ENCODE results near the gene ACHE. TPM values are rescaled to one million over a fixed set of nuclear protein-coding genes. Genes with fewer than 3 reads are reported as not detected.
A peak's percentile ranks its signal among the peaks of the same experiment; 100 is the strongest.

Gene ACHE
- total and polyA plus RNA-seq, 2 of the 13 experiments (the other 11 are each of a cell fraction or from before 2014, with no cell fraction given): 0.18 to 0.40 TPM

- TF ChIP-seq ZNF33A (CRISPR knock-in tag; IDR thresholded peaks at IDR 0.05; ENCODE audit: borderline replicate concordance) (no peak), HNRNPLL (IDR thresholded peaks at IDR 0.05; ENCODE audit: low read depth, low read length, poor library complexity, severe bottlenecking) (peak; percentile 88), ZNF101 (CRISPR knock-in tag; IDR thresholded peaks at IDR 0.05; ENCODE audit: borderline replicate concordance, low read depth) (0 out of 2 replicates have a peak, but pooled peaks have one; percentile 58), ZNF331 (CRISPR knock-in tag; IDR thresholded peaks at IDR 0.05) (peak; percentile 57; the same call in 1 of the 2 replicates), ZNF205 (CRISPR knock-in tag; IDR thresholded peaks at IDR 0.05) (no peak; the same call in 1 of the 2 replicates), U2AF1 (optimal IDR thresholded peaks at IDR 0.05; ENCODE audit: low read depth, low read length) (no peak), ZNF225 (CRISPR knock-in tag; IDR thresholded peaks at IDR 0.05) (no peak), NCOA1 (CRISPR knock-in tag; IDR thresholded peaks at IDR 0.05) (peak; percentile 88), HOXA9 (CRISPR knock-in tag; IDR thresholded peaks at IDR 0.05; ENCODE audit: borderline replicate concordance) (no peak), SRF (IDR thresholded peaks at IDR 0.05; ENCODE audit: low read depth, low read length) (peak; percentile 25; the same call in 1 of the 2 replicates), HES4 (CRISPR knock-in tag; IDR thresholded peaks at IDR 0.05; ENCODE audit: borderline replicate concordance) (0 out of 2 replicates have a peak, but pooled peaks have one; percentile 4), ARID2 (CRISPR knock-in tag; IDR thresholded peaks at IDR 0.05; ENCODE audit: borderline replicate concordance) (0 out of 2 replicates have a peak, but pooled peaks have one; percentile 70), ATF5 (CRISPR knock-in tag; IDR thresholded peaks at IDR 0.05; ENCODE audit: low read depth) (no peak), KAT7 (CRISPR knock-in tag; IDR thresholded peaks at IDR 0.05; ENCODE audit: borderline replicate concordance) (peak; percentile 69), PITX1 (CRISPR knock-in tag; IDR thresholded peaks at IDR 0.05) (peak; percentile 55)
- TF ChIP-seq, protein P1, sequence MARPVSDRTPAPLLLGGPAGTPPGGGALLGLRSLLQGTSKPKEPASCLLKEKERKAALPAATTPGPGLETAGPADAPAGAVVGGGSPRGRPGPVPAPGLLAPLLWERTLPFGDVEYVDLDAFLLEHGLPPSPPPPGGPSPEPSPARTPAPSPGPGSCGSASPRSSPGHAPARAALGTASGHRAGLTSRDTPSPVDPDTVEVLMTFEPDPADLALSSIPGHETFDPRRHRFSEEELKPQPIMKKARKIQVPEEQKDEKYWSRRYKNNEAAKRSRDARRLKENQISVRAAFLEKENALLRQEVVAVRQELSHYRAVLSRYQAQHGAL (CRISPR knock-in tag; IDR thresholded peaks at IDR 0.05; ENCODE audit: not compliant biosample characterization): no peak
- TF ChIP-seq, protein P2, sequence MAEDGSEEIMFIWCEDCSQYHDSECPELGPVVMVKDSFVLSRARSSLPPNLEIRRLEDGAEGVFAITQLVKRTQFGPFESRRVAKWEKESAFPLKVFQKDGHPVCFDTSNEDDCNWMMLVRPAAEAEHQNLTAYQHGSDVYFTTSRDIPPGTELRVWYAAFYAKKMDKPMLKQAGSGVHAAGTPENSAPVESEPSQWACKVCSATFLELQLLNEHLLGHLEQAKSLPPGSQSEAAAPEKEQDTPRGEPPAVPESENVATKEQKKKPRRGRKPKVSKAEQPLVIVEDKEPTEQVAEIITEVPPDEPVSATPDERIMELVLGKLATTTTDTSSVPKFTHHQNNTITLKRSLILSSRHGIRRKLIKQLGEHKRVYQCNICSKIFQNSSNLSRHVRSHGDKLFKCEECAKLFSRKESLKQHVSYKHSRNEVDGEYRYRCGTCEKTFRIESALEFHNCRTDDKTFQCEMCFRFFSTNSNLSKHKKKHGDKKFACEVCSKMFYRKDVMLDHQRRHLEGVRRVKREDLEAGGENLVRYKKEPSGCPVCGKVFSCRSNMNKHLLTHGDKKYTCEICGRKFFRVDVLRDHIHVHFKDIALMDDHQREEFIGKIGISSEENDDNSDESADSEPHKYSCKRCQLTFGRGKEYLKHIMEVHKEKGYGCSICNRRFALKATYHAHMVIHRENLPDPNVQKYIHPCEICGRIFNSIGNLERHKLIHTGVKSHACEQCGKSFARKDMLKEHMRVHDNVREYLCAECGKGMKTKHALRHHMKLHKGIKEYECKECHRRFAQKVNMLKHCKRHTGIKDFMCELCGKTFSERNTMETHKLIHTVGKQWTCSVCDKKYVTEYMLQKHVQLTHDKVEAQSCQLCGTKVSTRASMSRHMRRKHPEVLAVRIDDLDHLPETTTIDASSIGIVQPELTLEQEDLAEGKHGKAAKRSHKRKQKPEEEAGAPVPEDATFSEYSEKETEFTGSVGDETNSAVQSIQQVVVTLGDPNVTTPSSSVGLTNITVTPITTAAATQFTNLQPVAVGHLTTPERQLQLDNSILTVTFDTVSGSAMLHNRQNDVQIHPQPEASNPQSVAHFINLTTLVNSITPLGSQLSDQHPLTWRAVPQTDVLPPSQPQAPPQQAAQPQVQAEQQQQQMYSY (CRISPR knock-in tag; IDR thresholded peaks at IDR 0.05): no peak
- TF ChIP-seq, protein P3, sequence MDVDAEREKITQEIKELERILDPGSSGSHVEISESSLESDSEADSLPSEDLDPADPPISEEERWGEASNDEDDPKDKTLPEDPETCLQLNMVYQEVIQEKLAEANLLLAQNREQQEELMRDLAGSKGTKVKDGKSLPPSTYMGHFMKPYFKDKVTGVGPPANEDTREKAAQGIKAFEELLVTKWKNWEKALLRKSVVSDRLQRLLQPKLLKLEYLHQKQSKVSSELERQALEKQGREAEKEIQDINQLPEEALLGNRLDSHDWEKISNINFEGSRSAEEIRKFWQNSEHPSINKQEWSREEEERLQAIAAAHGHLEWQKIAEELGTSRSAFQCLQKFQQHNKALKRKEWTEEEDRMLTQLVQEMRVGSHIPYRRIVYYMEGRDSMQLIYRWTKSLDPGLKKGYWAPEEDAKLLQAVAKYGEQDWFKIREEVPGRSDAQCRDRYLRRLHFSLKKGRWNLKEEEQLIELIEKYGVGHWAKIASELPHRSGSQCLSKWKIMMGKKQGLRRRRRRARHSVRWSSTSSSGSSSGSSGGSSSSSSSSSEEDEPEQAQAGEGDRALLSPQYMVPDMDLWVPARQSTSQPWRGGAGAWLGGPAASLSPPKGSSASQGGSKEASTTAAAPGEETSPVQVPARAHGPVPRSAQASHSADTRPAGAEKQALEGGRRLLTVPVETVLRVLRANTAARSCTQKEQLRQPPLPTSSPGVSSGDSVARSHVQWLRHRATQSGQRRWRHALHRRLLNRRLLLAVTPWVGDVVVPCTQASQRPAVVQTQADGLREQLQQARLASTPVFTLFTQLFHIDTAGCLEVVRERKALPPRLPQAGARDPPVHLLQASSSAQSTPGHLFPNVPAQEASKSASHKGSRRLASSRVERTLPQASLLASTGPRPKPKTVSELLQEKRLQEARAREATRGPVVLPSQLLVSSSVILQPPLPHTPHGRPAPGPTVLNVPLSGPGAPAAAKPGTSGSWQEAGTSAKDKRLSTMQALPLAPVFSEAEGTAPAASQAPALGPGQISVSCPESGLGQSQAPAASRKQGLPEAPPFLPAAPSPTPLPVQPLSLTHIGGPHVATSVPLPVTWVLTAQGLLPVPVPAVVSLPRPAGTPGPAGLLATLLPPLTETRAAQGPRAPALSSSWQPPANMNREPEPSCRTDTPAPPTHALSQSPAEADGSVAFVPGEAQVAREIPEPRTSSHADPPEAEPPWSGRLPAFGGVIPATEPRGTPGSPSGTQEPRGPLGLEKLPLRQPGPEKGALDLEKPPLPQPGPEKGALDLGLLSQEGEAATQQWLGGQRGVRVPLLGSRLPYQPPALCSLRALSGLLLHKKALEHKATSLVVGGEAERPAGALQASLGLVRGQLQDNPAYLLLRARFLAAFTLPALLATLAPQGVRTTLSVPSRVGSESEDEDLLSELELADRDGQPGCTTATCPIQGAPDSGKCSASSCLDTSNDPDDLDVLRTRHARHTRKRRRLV (CRISPR knock-in tag; IDR thresholded peaks at IDR 0.05): 0 out of 2 replicates have a peak, but pooled peaks have one; percentile 24
Observed at GRCh38 chr7:100874577-100875355, 20.9 kb downstream of the ACHE start, which contains the start of gene SRRT (continued).

Data from HepG2 (cell line).